Lung (tissue), 12 donors: ENCODE measurements around the gene DNAH1. TPM values are rescaled to one million over a fixed set of nuclear protein-coding genes. Genes with fewer than 3 reads are reported as not detected.
"Not testable (repeated sequence)": the region's sequence is repeated elsewhere in the genome, so short reads cannot be mapped to it uniquely, and the experiment has no call there.

Experiments
- ATAC-seq: fragments of 200-7000 bp; cut with Tn5 transposase; one replicate; pipeline ENCODE4 v1.9.1; 2020; ENCODE audit warnings: moderate number of reproducible peaks; ENCODE audit not compliant: insufficient read depth, low FRiP score
- DNase-seq, 3 donors: peaks; one replicate each; pipeline ENCODE4 v3.0.0-alpha.2; 2013 to 2017
- H3K27ac ChIP-seq, 2 donors: one replicate each; pipeline ENCODE4 v1.5.1; 2013; ENCODE audit warnings: mild to moderate bottlenecking in 2 of 2, moderate library complexity in 2 of 2, control low read depth in 1 of 2, inconsistent platforms in 1 of 2, low read depth in 1 of 2, low read length in 1 of 2
- H3K27me3 ChIP-seq, 3 donors: one replicate each; pipeline ENCODE4 v1.5.1; 2013; ENCODE audit warnings: low read length in 2 of 3; ENCODE audit not compliant: control insufficient read depth in 3 of 3, insufficient read depth in 3 of 3
- H3K36me3 ChIP-seq, 4 donors: one replicate each; pipeline ENCODE4 v1.5.1; 2013; ENCODE audit warnings: low read length in 4 of 4, mild to moderate bottlenecking in 1 of 4, moderate library complexity in 1 of 4; ENCODE audit not compliant: control insufficient read depth in 4 of 4, insufficient read depth in 4 of 4
- H3K4me1 ChIP-seq, 5 donors: one replicate each; pipeline ENCODE4 v1.5.1; 2013; ENCODE audit warnings: low read length in 5 of 5, mild to moderate bottlenecking in 2 of 5, moderate library complexity in 1 of 5; ENCODE audit not compliant: control insufficient read depth in 5 of 5, insufficient read depth in 5 of 5
- H3K4me3 ChIP-seq: one replicate; pipeline ENCODE4 v1.5.1; 2013; ENCODE audit warnings: mild to moderate bottlenecking, control low read depth, moderate library complexity
- H3K9ac ChIP-seq, 2 donors: one replicate each; pipeline ENCODE4 v1.5.1; 2013; ENCODE audit warnings: low read length in 2 of 2, control low read depth in 1 of 2; ENCODE audit not compliant: insufficient read depth in 1 of 2
- H3K9me3 ChIP-seq, 4 donors: one replicate each; pipeline ENCODE4 v1.5.1; 2013; ENCODE audit warnings: low read length in 3 of 4, mild to moderate bottlenecking in 1 of 4, moderate library complexity in 1 of 4; ENCODE audit not compliant: control insufficient read depth in 4 of 4, insufficient read depth in 3 of 4
- CTCF ChIP-seq: IDR thresholded peaks from 2 replicates; pipeline ENCODE4 v1.5.1; 2012; ENCODE audit warnings: mild to moderate bottlenecking; ENCODE audit errors: control extremely low read depth, extremely low read depth
- WGBS, 2 donors: extraction: QIAGEN DNeasy Blood & Tissue Kit; methylation state at CpG; one replicate each; pipeline ENCODE4 v1.1.7; 2013; 5-methylcytosine and 5-hydroxymethylcytosine counted together
- polyA plus RNA-seq, 2 donors: library from polyadenylated mRNA; stranded (reverse); fragments of 200-250 nt; gene quantifications; one replicate each; pipeline ENCODE4 v1.2.1, GENCODE V29; 2013
- total RNA-seq, 2 donors: library from RNA; depleted of rRNA in 1 of 2; stranded (reverse); fragments of >200 nt in 1 of 2; gene quantifications; one replicate each; pipeline ENCODE4 v1.2.1, GENCODE V29; 2014 to 2021
- donor health status: control.
- donor health status: control.
- donor health status: Bipolar disorder and iron deficiency.
- donor health status: healthy.
- donor health status: DM: yes; HTN: yes; CAD: no.

The DNAH1 gene
- total and polyA plus RNA-seq, 4 donors: 6.1 to 21.5 (median 11.4) TPM

- Histone ChIP-seq H3K27ac (no peak overlapping the region), H3K27me3 (no peaks in the 10 kb centered on the region), H3K9ac (no peak overlapping the region), H3K4me1 (peaks cover 0 to 4% (median 0%) of the 10 kb centered on the region in 5 donors), H3K4me3 (no peak overlapping the region), H3K36me3 (peaks cover 0 to 11% (median 1%) of the 10 kb centered on the region in 4 donors), H3K9me3 (no peaks in the 10 kb centered on the region)
- TF ChIP-seq CTCF: no peak
- 91 to 94% methylated on average over 15 of the region's 15 CpGs for WGBS, 2 donors
- ATAC-seq (no peak), DNase-seq (no peak)
Observed at GRCh38 chr3:52331906-52332305, 15.8 kb downstream of the DNAH1 start.

DNA sequence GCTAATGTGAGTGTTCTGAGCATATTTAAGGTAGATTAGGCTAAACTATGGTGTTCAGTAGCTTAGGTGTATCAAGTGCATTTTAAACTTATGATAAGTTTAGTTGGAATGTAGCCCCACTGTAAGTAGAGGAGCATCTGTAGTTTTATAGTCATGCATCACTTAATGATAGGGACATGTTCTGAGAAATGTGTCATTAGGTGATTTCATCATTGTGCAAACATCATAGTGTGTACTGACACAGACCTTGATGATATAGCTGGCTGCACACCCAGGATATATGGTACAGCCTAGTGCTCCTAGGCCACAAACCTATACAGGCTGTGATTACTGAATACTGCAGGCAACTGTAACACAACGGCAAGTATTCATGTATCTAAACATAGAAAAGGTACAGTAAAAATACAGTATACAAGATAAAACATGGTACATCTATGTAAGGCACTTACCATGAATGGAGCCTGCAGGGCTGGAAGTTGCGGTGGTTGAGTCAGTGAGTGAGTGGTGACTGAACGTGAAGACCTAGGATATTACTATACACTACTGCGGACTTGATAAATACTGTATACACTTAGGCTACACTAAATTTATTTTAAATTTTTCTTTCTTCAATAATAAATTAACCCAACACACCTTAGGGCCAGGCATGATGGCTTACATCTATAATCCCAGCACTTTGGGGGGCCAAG, 17.9 kb downstream of the DNAH1 start:
- 96% methylated on average over 4 of the region's 4 CpGs for WGBS, 2 donors
- Histone ChIP-seq H3K9ac (no peak overlapping the region), H3K4me3 (no peak overlapping the region), H3K9me3 (no peaks in the 10 kb centered on the region), H3K36me3 (peaks cover 0 to 11% (median 1%) of the 10 kb centered on the region in 4 donors), H3K27me3 (no peaks in the 10 kb centered on the region), H3K4me1 (no peaks in the 10 kb centered on the region), H3K27ac (no peak overlapping the region)
- ATAC-seq (no peak), DNase-seq (no peak)
- no peak for TF ChIP-seq CTCF

DNA sequence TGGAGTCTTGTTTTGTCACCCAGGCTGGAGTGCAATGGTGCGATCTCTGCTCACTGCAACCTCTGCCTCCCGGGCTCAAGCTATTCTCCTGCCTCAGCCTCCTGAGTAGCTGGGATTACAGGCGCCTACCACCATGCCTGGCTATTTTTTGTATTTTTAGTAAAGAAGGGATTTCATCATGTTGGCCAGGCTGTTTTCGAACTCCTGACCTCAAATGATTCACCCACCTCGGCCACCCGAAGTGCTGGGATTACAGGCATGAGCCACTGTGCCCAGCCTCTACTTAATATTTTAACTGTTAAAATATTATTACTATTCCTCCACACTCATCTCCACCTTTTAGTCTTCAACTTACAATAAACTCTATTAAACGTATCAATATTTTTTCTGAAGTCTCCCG, 22.0 kb downstream of the DNAH1 start:
- not testable (repeated sequence) for DNase-seq, H3K9me3 ChIP-seq

DNA sequence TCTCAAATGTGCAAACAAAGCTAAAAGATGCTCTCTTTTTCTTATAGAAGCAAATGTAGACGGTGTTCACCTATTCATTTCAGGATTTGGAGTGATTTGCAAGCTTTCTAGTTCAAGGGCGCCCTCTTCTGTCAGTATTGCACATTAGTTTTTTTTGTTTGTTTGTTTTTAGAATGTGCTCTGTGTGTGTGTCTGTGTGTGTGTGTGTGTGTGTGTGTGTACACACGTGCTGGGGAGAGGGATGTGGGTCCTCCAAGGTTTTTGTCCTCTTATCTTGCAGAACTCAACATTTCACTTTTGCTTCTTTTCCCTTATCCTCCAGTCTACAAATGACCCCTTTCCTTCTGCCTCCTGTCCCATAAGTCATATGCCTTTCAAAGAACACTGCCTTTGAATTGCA, 23.5 kb downstream of the DNAH1 start:
- no peak overlapping the region for H3K27ac ChIP-seq
- no peaks in the 10 kb centered on the region for H3K27me3 ChIP-seq
- DNase-seq: peak; percentile 66 to 91 (median 90)
- no peak overlapping the region for H3K4me3 ChIP-seq
- peak; percentile 73 for TF ChIP-seq CTCF
- no peak overlapping the region for H3K9ac ChIP-seq
- WGBS, 2 donors: 1 to 5% methylated on average over 3 of the region's 3 CpGs
- no peaks in the 10 kb centered on the region for H3K9me3 ChIP-seq
- peaks cover 0 to 2% (median 0%) of the 10 kb centered on the region in 4 donors for H3K36me3 ChIP-seq
- no peaks in the 10 kb centered on the region for H3K4me1 ChIP-seq
- ATAC-seq: peak; percentile 53

More for the DNA sequence above, 22.0 kb downstream of the DNAH1 start:
- not testable (repeated sequence) for H3K27me3 ChIP-seq, ATAC-seq, H3K36me3 ChIP-seq, H3K9ac ChIP-seq, H3K27ac ChIP-seq, H3K4me1 ChIP-seq, H3K4me3 ChIP-seq
- WGBS, 2 donors: 92 to 98% methylated on average over 8 of the region's 8 CpGs
